GM21723 (cell line): ENCODE measurements around the gene SLC44A5.
"Not testable (repeated sequence)": the region's sequence is repeated elsewhere in the genome, so short reads cannot be mapped to it uniquely, and the experiment has no call there.

Experiments used
- ATAC-seq: cut with Tn5 transposase; IDR thresholded peaks from one replicate; pipeline ENCODE4 v1.9.1; 2021; ENCODE audit warnings: mild to moderate bottlenecking, moderate library complexity; ENCODE audit not compliant: unreplicated experiment

The SLC44A5 gene

GRCh38 chr1:75375476-75376447 lies 235.2 kb downstream of the SLC44A5 start:
- ATAC-seq = not testable (repeated sequence)

- no peak for ATAC-seq
These were observed 237.3 kb downstream of the SLC44A5 start for GRCh38 chr1:75373542-75374159.

DNA sequence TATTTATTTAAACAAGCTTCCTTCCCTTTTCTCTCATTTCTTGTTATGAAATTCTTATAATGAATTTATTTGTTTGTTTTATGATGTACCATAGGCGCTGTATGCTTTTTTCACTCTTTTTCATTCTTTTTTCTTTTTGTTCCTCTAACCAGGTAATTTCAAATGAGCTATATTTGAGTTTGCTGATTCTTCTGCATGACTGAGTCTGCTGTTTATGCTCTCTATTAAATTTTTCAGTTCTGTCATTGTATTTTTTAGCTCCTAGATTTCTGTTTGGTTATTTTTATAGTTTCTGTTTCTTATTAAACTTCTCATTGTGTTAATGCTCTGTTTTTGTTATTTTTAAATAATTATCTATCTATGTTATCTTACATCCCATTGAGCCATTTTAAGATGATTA lies 244.3 kb downstream of the SLC44A5 start:
- ATAC-seq = no peak

DNA sequence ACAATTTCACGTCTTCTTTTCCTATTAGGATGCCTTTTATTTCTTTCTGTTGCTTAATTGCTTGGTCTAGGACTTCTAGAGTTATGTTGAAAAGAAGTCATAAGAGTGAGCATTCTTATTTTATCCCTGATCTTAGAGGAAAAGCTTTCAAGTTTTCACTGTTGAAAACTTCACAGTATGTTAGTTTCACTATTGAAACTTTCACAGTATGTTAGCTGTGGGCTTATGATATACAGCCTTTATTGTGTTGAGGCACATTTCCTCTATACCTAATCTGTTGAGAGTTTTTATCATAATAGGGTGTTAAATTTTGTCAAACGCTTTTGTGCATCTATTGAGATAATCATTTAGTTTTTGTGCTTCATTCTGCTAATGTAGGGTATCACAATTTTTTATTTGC lies 249.7 kb downstream of the SLC44A5 start:
- ATAC-seq = no peak

- ATAC-seq = not testable (repeated sequence)
These were observed 256.6 kb downstream of the SLC44A5 start for GRCh38 chr1:75354267-75354666.

- no peak for ATAC-seq
These were observed 257.9 kb downstream of the SLC44A5 start for GRCh38 chr1:75353051-75353450.

DNA sequence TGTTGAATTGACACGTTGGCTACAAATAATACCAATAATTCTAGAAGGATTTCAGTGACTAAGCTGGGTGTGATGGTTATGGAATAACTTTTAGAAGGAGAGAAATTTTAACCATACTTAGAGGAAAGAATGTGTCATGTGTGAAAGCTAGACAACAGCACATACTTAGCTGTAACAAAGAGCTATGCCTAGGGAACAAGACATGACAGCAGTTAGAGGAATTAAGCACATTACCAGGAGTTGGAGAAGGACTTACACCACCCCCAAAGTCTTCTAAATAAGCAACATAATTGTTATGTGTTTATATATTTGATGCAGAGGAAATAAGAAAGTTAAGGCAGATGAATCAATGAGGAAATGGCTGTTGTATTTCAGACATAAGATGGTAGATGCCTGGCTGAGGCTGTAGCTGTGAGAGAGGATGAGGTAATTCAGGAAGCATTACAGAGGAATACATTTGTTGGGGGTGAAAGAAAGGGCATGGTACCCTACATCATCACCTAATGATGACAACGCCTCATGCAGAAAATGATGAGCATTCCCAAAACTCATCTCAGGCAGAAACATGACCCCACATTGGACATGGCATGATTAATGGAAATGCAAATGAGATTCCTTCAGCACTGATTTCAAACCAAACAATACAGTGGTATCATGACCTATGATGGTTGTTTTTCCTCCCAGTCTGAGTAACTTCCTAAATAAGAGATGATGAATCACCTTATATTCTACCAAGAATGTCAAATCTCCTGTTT lies 265.2 kb downstream of the SLC44A5 start:
- ATAC-seq = no peak

- no peak for ATAC-seq
These were observed 268.1 kb downstream of the SLC44A5 start for GRCh38 chr1:75342786-75343185.

GRCh38 chr1:75341537-75341936 lies 269.4 kb downstream of the SLC44A5 start:
- peak; percentile 61 for ATAC-seq

DNA sequence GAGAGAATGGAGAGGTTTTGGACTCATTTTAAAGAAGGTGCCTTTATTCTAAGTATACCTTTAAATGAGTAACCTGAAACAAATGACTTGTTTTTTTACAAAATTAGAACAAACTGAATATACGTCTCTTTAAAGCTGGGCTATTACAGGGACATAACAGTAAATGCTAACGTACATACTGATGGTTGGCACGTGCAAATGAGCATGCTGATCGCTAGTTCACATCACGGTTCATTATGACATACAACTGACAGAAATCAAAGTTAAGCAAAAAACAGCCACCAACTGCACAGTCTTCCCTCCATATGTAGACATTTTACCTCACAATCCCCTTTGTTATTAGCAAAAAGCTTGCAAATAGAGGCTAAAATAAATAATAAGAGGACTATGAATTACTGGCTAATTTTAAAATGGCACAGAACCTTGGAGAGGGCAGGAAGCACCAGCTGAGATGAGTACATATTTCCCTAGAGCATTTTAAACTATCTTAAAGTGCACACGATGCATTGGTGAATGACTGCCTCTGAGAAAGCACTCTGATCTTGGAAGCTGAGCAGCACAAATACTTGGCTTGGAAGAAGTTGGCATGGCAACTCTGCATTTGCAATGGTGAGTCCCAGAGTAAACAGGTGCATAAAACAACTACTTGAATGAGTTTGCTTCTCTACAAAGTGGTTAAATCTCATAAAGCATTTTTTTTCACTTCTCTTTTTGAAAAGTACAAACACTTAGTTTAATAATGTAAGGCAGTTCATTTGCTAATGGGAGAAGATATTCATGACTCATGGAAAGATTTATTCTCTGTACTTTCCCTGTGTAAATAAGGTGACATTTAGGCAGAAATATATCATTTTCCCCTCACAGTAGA lies 272.1 kb downstream of the SLC44A5 start:
- ATAC-seq = peak; percentile 95

DNA sequence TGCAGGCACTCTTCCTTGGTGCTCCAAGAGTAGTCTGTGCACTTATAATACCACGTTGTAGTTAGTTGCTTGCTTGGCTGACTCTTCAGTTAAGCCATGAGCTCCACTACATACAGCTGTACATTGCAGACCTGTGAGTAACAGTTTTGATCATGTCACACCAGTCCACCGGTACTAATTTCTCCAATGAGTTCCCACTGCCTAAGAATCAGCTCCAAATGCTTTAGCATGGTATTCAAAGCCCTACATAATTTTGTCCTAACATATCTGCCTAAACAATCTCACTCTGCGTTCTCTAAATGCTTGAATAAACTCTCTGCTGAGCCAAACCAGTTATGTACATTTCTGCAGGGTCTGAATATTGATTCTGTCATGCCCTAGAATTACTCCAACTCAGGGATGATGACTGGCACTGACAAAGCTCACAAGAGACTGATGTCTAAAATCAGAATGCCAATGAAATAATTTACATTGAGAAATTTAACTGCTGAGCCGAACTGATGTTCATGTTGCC lies 276.0 kb downstream of the SLC44A5 start:
- ATAC-seq = no peak

DNA sequence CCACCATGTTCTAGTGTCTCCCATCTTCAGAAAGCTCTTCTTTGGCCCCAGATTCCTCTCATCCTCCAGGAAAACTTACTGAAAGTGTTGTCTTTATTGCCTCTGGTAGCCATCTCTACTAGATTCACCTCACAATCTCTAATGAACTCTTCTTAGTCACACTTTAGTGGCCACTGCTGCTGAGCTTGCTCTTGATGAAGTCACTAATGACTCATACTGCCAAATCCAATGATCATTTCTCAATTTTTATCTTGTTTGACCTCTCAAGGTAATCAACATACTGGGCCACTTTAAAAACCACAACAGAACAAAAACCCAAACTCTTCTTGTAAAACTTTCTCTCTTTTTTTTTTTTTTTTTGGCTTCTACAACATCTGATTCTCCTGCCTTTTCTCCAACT lies 280.3 kb downstream of the SLC44A5 start:
- ATAC-seq = no peak

DNA sequence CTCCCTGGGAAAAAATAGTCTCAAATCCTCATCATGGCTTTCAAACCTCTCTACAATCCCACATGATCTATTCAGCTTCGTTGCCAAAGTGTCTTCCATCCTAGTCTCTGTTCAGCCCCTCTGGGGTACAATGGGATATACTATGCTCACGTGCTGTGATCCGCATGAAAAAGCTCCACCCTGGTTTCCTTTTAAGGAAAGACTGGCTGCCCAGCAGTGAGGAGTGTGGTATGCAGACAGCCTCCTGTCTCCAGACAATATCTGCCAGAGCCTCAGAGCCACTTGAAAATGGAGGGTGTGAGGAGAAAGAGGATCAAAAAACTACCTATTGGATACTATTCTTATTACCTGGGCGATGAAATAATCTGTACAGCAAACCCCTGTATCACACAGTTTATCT lies 282.2 kb downstream of the SLC44A5 start:
- ATAC-seq = no peak

- ATAC-seq = no peak
These were observed 283.5 kb downstream of the SLC44A5 start for GRCh38 chr1:75327395-75327794.

GRCh38 chr1:75317976-75318375 lies 292.9 kb downstream of the SLC44A5 start:
- ATAC-seq = no peak

DNA sequence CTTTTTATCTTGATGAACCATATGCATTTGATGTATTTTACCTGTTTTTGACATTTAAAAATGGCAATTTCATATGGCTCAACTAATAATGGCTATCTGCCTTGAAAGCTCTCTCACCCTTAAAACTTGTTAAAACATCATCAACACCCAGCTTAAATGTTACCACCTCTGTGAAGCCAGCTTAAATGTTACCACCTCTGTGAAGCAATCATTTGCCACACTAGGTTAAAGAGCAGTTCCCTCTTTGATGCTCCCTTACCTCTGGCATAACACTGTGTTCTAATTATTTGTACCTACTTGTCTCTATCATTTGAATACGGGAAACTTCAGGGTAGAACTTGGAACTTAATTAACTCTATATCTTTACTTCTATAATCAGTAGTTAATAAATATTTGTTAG lies 294.7 kb downstream of the SLC44A5 start:
- no peak for ATAC-seq

DNA sequence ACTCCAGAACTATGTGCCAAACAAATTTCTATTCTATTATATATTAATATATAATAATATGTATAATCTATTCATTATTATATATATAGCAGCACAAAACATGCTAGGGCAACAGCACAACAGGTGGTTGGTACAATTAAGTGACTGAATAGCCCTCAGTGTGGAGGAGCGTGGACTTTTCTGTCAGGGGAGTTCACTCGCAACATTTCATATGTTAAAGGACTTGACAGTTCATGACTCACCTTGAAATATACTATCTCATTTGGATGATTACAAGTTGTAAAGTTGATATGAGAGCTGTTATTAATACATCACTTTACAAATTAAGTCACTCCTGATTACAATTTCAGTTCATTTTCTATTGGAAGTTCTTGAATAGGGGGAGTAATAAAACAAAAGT lies 298.3 kb downstream of the SLC44A5 start:
- no peak for ATAC-seq

DNA sequence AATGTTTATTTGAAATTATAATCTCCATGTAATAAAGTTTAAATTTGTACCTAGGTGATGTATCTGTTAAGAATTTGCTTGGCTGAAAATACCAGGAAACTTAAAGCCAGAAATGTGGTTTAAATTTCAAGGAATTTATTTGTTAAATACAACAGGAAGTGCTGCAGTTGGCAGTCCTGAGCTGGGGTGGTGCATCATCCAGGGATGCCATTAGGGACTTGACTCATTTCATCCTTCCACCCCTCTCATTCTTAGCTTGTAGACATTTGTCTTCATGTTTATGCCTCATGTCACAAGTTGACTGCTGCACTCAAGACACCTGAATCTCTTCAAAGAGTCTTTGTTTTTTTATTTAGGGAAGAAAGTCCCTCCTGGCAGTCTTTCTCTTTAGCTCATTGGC lies 300.8 kb downstream of the SLC44A5 start:
- no peak for ATAC-seq

DNA sequence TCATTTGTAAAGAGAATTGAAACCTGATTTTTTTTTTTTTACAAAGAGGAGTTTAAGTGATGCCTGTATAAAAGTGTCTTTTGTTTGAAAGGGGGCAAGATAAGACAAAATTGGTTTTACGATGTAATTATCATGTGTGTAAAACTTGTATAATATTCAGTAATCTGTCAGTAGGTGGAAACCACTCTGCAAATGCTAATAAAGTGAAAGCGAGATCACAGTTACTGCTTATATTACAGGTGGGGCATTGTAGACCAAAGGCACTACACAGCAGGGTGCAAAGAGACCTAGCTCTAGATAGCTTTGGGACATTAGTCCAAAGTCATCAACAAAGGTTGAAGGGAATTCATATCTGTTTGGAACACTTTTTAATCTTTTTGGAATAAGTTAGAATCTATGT lies 302.5 kb downstream of the SLC44A5 start:
- ATAC-seq = no peak

DNA sequence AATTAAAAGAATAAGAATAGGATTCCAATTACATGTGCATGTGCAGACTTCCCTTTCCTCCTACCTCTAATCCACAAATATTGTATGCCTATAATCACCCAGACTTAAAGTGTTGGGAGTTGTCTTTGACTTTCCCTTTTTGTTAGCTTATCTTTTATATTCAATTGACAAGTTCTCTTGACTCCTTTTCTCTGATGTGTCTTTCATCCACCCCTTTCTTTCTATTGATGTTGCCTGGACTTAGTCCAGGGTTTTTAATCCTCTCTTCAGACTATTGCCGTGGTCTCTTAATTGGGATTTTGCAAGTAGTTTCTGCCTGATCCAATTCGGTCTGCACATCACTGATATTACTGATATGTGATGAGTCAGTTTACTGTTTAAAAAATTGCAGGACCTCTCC lies 305.9 kb downstream of the SLC44A5 start:
- no peak for ATAC-seq
